GM18505 (cell line): Measurements from ENCODE around the gene LMTK3.

ENCODE experiments used
- ATAC-seq: cut with Tn5 transposase; IDR thresholded peaks from one replicate; pipeline ENCODE4 v1.9.1; 2021; ENCODE audit not compliant: unreplicated experiment
- POLR2A ChIP-seq: IDR thresholded peaks from 4 replicates; pipeline ENCODE4 v1.6.1; 2011; ENCODE audit warnings: borderline replicate concordance; ENCODE audit not compliant: insufficient read depth, insufficient read length; ENCODE audit errors: extremely low read depth

LMTK3 gene

GRCh38 chr19:48518207-48518606 is 6.6 kb upstream of the LMTK3 start:
- TF ChIP-seq POLR2A: no peak

GRCh38 chr19:48516536-48516935 is 4.9 kb upstream of the LMTK3 start:
- TF ChIP-seq POLR2A: no peak
- no peak for ATAC-seq

More at GRCh38 chr19:48518207-48518606, 6.6 kb upstream of the LMTK3 start:
- no peak for ATAC-seq

- no peak for ATAC-seq
- no peak for TF ChIP-seq POLR2A
These were observed 2.5 kb upstream of the LMTK3 start for GRCh38 chr19:48514123-48514458.

- peak; percentile 32 for TF ChIP-seq POLR2A
- ATAC-seq: no peak
These were observed 1.9 kb upstream of the LMTK3 start for GRCh38 chr19:48513289-48514122.

GRCh38 chr19:48512504-48513288 is 1.1 kb upstream of the LMTK3 start:
- no peak for ATAC-seq
- no peak for TF ChIP-seq POLR2A

- ATAC-seq: no peak
- TF ChIP-seq POLR2A: no peak
These were observed 309 bp downstream of the LMTK3 start for GRCh38 chr19:48511321-48511731.

- no peak for TF ChIP-seq POLR2A
- ATAC-seq: no peak
These were observed 990 bp downstream of the LMTK3 start for GRCh38 chr19:48510421-48511268.

- TF ChIP-seq POLR2A: no peak
- no peak for ATAC-seq
These were observed 2.0 kb downstream of the LMTK3 start for GRCh38 chr19:48509467-48510194.

- no peak for ATAC-seq
- TF ChIP-seq POLR2A: no peak
These were observed 2.8 kb downstream of the LMTK3 start for GRCh38 chr19:48508729-48509411.

- no peak for ATAC-seq
- TF ChIP-seq POLR2A: no peak
These were observed 3.7 kb downstream of the LMTK3 start for GRCh38 chr19:48507911-48508439.

GRCh38 chr19:48506138-48506733 is 5.4 kb downstream of the LMTK3 start:
- no peak for ATAC-seq
- no peak for TF ChIP-seq POLR2A
